Fibroblast of gingiva (primary cell): ENCODE data around the gene SF3B6.
A peak's percentile ranks its signal among the peaks of the same experiment; 100 is the strongest.
"Not testable (repeated sequence)": the region's sequence is repeated elsewhere in the genome, so short reads cannot be mapped to it uniquely, and the experiment has no call there.

Source experiments
- DNase-seq: peaks from one replicate; pipeline ENCODE4 v3.0.0-alpha.2; 2011; ENCODE audit warnings: low read depth

SF3B6 gene

DNA sequence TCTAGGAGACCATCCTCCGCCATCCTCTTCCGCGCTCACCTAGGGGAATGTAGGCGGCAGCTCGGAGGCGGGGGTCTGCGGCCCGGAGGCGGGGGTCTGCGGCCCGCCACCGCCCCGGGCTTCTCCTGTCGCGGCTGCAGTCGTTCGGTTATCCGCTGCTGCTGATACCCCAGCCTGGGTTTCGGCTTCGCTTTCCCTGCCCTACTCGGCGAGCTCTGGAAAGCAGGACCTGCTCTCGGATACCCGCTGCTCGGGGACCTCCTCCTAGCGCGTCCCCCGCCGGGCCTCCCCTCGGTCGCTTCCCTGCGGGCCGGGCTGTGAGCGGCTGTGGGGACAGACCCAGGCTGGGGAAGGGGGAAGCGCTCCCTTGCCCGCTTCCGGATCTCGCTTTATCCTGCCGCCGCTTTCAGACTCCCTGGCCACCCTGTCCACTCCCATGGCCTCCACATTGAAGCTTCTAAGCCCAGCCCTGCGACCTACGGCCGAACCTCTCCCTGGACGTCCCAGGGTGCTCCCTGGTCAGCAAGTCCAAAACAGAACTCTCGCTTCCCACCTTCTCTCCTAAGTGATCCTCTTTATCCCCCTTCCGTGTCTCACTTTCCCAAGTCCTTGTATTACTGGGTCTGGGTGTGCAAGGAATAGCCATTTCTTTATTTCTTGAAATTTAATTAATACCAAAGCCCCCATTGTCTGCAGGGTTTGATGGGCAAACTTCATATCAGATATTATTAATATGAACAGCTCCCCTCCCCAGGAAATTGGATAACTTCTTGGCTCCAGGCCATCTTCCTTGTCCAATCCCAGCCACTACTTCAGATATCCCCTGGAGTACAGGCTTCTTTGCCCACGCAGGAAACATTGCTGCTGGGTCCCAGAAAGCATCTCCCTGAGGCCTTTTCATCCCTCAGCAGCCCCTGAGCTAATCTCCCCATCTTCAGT is 25.8 kb downstream of the SF3B6 start:
- DNase-seq: no peak

- DNase-seq: peak; percentile 21
Observed at GRCh38 chr2:24049485-24050021, 26.6 kb downstream of the SF3B6 start, which contains the start of gene FKBP1B. Gene FKBP1B, plus strand, starts transcription at chr2:24049741. Its CDS starts 109 bp downstream, at chr2:24049850.

DNA sequence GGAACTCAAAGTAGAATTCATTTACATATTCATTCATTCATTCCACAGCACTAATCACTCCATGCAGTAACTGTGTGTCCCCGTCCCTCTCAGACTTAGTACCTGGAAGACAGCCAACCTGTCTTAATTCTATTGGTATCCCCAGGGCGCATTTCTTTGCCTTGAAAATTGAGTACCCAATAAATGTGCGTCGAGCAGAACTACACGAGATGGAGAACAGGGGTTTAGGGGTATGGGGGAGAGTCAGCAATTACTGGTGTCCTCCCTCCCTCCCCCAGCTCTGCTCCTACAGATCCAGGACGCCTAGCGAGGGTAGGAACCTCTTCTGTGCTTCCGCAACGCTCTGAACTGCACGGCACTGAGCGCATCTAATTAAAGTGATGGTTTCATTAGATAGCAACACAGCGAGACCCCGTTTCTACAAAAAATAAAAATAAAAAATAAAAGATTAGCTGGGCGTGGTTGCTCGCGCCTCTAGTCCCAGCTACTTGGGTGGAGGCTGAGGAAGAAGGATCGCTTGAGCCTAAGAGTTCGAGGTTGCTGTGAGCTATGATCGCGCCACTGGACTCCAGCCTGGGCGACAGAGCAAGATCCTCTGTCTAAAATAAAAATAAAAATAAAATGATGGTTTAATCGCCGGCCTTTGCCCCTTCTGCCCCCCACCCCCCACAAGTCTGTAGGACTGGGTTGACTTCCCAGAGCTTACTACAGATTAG is 27.2 kb downstream of the SF3B6 start:
- no peak for DNase-seq

- no peak for DNase-seq
Observed at GRCh38 chr2:24047703-24048033, 28.5 kb downstream of the SF3B6 start.

DNA sequence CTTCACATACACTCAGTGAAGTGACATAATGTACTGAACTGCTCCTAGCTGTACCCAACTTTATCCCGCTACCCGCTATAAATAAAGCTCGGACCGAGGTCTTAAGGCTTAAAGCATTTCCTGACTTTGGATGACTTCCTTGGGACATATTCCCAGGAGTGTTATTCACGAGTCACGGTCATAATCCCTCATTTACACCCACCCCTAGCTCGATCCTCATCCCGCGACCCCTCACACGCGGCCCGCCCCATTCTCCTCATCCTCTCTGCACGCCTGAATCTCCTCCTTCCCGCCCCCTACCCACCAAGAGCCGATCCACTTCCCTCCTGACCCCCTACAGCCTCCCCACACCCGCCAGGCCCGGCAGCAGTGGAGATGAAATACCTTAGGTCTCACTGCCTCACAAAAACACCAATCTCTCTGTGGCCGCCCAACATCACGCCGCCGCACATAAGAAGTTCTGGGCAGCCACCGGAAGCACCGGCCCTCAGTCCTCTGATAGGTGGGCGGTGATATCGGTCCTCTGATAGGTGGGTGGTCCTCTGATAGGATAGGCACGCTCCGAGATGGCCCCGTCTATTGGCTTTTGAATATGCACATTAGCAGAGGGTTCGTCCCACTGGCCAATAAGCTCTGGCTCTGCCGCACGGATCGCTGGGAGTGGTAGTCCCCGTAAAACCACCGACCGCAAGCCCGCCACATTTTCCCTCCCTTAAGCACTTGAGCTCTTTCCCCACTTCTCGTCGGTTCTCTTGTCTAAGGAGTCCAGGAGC is 29.0 kb downstream of the SF3B6 start, which contains the start of gene WDCP:
Gene WDCP, minus strand, starts transcription at position 462 of the 773 bp plus-strand sequence. CDS start 7,897 bp downstream, outside the sequence.
- DNase-seq: peak; percentile 98

- no peak for DNase-seq
Observed at GRCh38 chr2:24046599-24046929, 29.6 kb downstream of the SF3B6 start.

DNA sequence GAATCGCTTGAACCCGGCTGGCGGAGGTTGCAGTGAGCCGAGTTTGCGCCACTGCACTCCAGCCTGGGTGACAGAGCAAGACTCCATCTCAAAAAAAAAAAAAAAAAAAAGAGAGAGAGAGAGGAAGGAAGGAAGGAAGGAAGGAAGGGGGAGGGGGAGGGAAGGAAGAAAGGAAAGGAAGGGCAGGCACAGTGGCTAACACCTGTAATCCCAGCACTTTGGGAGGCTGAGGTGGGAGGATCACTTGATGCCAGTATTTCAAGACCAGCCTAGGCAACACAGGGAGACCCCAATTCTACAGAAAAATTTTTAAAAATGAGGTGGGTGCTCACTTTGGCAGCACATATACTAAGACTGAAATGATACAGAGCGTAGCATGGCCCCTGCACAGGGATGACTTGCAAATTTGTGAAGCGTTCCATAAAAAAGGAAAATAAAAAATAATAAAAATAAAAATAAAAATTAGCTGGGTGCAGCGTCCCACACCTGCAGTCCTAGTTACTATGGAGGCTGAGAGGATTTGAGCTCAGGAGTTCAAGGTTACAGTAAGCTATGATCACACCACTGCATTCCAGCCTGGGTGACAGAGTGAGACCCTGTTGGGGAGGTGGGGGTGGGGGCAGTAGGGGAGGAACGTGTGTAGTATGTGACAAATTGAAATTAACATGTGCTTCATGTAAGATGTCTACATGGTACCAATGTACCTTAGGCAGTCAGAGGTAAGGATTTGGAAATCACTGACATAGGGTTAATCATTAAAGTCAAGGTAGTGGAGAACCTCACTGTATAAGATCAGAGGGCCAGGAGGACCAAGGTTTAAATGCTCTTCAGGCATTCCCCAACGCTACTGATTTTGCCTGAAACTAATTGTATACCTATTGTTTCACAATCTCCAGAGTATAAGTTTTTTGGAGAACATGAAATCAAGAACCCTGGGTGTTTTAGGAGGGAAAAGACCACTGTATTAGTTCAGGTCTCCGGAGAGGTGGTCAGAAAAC is 30.3 kb downstream of the SF3B6 start:
- no peak for DNase-seq

DNA sequence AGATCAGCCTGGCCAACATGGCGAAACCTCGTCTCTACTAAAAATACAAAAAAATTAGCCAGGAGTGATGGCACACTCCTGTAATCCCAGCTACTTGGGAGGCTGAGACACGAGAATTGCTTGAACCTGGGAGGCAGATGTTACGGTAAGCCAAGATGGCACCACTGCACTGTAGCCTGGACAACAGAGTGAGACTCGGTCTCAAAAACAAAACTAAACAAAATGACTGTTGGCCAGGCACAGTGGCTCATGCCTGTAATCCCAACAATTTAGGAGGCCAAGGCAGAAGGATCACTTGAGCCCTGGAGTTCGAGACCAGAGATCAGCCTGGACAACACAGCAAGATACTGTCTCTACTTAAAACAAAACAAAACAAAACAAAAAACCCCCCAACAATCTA is 33.0 kb downstream of the SF3B6 start:
- DNase-seq: not testable (repeated sequence)

- no peak for DNase-seq
Observed at GRCh38 chr2:24040511-24040910, 35.6 kb downstream of the SF3B6 start.

DNA sequence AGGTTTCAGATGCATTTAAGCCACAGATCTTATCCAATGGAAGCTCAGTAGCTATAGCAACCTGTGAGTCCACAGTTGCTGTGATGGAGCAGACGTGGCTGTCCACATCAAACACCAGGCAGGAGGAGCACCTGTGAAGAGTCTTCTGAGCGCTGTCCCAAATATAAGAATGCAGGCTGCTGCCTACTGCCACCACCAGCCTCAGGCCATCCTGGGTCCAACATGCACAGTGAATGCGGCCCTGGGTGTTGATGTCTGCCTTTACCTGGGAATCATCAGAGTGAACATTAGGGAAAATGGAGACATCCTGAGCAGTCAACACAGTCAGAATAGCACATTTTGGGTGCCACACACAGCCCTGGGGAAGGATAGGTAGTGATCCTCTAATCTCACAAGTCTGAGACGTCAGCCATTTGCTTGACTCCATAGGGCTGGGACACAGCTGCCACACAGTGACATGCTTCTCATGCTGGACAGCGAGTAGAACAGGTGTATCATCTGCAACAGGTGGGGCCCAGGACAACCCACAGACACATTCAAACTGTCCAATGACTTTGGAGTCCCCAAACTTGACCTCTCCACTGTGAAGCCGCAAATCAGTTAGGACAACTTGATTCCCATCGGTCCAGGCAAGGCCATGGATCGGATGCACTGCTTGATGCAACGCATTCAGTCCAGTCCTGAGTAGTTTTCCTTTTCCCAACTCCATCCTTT is 37.2 kb downstream of the SF3B6 start:
- DNase-seq: no peak

GRCh38 chr2:24026233-24026632 is 49.9 kb downstream of the SF3B6 start:
- no peak for DNase-seq

DNA sequence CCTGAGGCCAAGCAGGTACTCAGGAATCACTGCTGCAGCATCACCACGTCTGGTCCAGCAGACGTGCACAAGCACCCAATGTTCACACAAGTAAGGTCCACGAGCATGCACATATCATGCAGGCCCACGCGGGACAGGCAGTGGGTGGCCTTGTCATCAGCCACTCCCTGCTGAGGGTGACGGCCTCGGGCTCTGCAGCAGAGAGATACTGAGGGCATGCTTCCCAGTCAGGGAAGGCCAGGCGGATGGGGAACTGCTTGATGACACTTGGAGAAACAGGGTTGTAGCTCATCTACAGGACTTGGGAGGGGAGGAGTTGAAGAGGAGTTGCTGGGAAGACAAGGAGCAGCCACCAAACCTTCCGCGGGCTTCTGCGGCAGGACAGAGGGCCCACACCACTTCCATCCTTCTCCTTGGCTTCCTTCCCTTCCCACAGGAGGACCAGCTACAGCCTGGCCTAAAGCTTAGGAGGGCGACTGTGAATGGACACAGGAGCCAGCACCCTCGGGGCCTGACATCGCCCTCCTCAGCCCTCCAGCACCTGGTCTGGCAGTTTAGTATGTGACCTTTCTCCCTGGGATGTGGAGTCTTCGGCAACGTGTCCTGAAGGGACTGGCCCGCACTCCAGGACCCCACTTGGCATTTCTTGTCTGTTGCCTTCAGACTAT is 51.0 kb downstream of the SF3B6 start:
- DNase-seq: no peak

DNA sequence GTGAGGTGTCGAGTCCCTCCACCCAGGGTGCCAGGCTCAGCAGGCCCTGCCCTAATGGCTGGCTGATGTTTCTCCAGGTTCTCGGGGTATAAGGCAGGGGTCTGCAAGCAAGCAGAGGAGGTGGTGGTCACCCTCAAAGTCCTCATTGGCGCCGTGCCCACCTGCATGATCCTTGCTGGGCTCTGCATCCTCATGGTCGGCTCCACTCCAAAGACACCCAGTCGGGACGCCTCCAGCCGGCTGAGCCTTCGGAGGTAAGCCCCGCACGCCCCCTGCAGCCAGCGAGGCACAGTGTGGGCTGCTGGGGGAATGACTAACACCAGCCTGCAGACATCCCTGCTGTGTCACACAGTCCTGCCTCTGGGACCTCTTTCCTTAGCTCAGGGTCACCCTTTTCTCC is 52.1 kb downstream of the SF3B6 start:
- no peak for DNase-seq

DNA sequence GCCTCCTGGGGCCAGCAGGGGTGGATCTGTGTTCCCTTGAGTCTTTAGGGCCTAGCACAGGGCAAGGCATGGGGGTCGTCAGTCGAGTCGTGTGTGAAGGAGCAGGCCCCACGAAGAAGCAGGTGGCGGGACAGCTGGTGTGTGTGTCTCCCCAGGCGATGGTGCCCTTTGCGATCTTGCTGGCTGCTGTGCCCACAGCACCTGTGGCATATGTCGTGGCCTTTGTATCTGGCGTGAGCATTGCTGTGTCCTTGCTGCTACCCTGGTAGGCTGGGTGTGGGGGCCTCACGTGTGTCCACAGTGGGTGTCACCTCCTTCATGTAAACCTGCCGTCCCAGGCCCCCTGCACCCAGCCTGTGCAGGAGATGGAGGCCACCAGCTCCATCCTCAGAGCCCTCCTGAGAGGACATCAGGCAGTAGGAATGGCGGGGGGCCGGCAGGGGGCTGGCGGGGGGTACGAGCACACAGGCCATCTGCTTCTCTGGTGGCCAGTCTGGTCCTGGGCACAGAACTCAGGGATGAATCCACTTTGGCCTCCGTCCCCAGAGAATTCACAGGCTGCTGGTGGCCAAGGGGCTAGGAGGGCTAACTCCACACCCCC is 53.1 kb downstream of the SF3B6 start:
- DNase-seq: no peak

DNA sequence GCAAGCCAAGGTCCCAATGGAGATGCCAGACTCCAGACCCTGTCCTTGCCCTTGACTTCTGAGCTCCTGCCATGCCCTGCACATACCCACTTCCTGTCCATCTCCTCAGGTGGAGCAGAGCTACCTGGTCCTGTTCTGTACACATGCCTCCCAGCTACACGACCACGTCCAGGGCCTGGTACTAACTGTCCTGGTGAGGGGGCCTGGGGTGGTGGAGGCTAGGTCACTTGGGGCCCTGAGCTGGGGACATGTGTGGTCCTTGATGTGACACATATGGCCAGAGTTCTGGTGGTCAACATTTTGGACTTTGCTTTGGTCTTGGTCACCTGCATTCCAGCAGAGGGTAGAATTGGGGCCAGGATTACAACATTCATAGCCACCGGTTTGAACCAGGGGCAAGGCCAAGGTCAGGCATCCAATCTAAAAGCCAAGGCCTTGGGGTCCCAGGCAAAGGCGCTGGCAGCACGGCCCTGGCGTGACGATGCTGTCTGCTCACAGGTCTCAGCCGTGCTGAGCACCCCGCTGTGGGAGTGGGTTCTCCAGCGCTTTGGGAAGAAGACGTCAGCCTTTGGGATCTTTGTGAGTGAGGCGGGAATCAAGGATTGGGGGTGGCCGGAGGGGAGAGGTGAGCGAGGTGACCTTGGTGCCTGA is 53.7 kb downstream of the SF3B6 start:
- DNase-seq: no peak

DNA sequence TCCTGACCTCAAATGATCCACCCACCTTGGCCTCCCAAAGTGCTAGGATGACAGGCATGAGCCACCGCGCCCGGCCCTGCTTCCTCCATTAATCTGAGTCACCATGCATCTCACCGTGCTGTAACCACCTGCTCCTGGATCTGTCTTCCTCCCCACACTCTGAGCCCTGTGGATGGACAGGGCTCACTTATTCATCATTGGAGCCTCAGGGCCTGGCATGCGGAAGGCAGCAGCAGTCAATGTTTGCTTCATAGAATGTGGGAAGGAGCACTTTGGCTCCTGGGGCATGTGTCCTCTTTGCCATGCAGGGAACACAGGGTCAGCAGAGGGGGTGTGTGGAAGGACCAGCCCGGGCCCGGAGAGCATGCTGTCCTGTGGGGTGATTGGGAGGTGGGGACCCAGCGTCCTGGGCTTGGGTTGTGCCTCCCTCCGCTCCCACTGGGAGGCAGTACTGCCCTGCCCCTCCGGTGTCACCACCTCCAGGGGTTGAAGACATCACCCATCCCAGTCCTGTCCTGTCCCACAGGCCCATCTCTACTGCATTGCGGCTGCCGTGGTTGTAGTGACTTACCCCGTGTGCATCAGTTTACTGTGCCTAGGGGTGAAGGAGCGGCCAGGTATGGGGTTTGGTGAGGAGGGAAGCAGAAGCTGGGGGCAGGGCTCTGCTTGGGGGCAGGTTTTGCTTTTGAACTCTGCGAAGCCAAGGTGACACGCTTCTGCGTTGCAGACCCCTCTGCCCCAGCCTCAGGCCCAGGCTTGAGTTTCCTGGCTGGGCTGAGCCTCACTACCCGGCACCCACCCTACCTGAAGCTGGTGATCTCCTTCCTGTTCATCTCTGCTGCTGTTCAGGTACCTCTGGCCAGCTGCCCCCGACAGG is 54.8 kb downstream of the SF3B6 start:
- DNase-seq: no peak

- DNase-seq: no peak
Observed at GRCh38 chr2:24020244-24020643, 55.9 kb downstream of the SF3B6 start.

- DNase-seq: no peak
Observed at GRCh38 chr2:24019729-24020128, 56.4 kb downstream of the SF3B6 start.
